Neuronal stem cell (in vitro differentiated cells): Measurements from ENCODE around the gene CPNE5.

Source experiments
- DNase-seq: peaks from one replicate; pipeline ENCODE4 v3.0.0-alpha.2; 2013; ENCODE audit warnings: low spot score
- H2AFZ ChIP-seq: one replicate; pipeline ENCODE4 v1.6.1; 2013; ENCODE audit warnings: mild to moderate bottlenecking, low read length, inconsistent platforms
- H2AK5ac ChIP-seq: 2 replicates; pipeline ENCODE4 v1.6.1; 2013; ENCODE audit warnings: low read depth, mild to moderate bottlenecking, inconsistent platforms, low read length, moderate library complexity, mixed read lengths
- H2BK120ac ChIP-seq: 2 replicates; pipeline ENCODE4 v1.6.1; 2013; ENCODE audit warnings: low read depth, mild to moderate bottlenecking, inconsistent platforms, low read length, moderate library complexity, mixed read lengths
- H2BK12ac ChIP-seq: one replicate; pipeline ENCODE4 v1.6.1; 2013; ENCODE audit warnings: low read length, inconsistent platforms
- H2BK15ac ChIP-seq: 2 replicates; pipeline ENCODE4 v1.6.1; 2013; ENCODE audit warnings: mild to moderate bottlenecking, low read length, inconsistent platforms, mixed read lengths
- H2BK5ac ChIP-seq: one replicate; pipeline ENCODE4 v1.6.1; 2013; ENCODE audit warnings: inconsistent platforms, mild to moderate bottlenecking, low read length, moderate library complexity
- H3K14ac ChIP-seq: one replicate; pipeline ENCODE4 v1.6.1; 2013; ENCODE audit warnings: low read length, inconsistent platforms
- H3K18ac ChIP-seq: 2 replicates; pipeline ENCODE4 v1.6.1; 2013; ENCODE audit warnings: low read length, inconsistent platforms
- H3K23ac ChIP-seq: 2 replicates; pipeline ENCODE4 v1.6.1; 2013; ENCODE audit warnings: low read depth, mild to moderate bottlenecking, mixed read lengths, low read length, inconsistent platforms; ENCODE audit not compliant: poor library complexity
- H3K27ac ChIP-seq: replicated peaks from 3 replicates; pipeline ENCODE4 v1.5.1; 2013; ENCODE audit warnings: low read length, inconsistent platforms
- H3K27me3 ChIP-seq, 3 experiments: 2 replicates each; pipeline ENCODE4 v1.6.1; 2013; ENCODE audit warnings: low read length in 3 of 3, mild to moderate bottlenecking in 2 of 3, inconsistent platforms in 1 of 3, low read depth in 1 of 3, mixed read lengths in 1 of 3, moderate library complexity in 1 of 3; ENCODE audit not compliant: control insufficient read depth in 3 of 3, insufficient read depth in 3 of 3
- H3K36me3 ChIP-seq, 2 donors: replicated peaks in 1 of 2; 2 replicates each; pipeline ENCODE4 v1.6.1; 2013; ENCODE audit warnings: low read length in 2 of 2; ENCODE audit not compliant: control insufficient read depth in 2 of 2, insufficient read depth in 2 of 2
- H3K4ac ChIP-seq: 2 replicates; pipeline ENCODE4 v1.6.1; 2013; ENCODE audit warnings: inconsistent platforms, mild to moderate bottlenecking, low read length, moderate library complexity
- H3K4me1 ChIP-seq, 2 donors: 1 replicate in 1 of 2; 2 replicates in 1 of 2; pipeline ENCODE4 v1.6.1; 2013; ENCODE audit warnings: low read length in 2 of 2, low read depth in 1 of 2; ENCODE audit not compliant: control insufficient read depth in 2 of 2, insufficient read depth in 1 of 2
- H3K4me2 ChIP-seq: one replicate; pipeline ENCODE4 v1.6.1; 2013; ENCODE audit warnings: mild to moderate bottlenecking, low read length, inconsistent platforms; ENCODE audit not compliant: insufficient read depth, poor library complexity, severe bottlenecking
- H3K4me3 ChIP-seq, 2 donors: 2 replicates each; pipeline ENCODE4 v1.5.1; 2013; ENCODE audit warnings: low read length in 2 of 2, mild to moderate bottlenecking in 2 of 2, inconsistent platforms in 1 of 2, moderate library complexity in 1 of 2
- H3K79me1 ChIP-seq: one replicate; pipeline ENCODE4 v1.6.1; 2013; ENCODE audit warnings: low read depth, mild to moderate bottlenecking, inconsistent platforms, low read length, moderate library complexity
- H3K9ac ChIP-seq: one replicate; pipeline ENCODE4 v1.6.1; 2013; ENCODE audit warnings: mild to moderate bottlenecking, low read depth, low read length, inconsistent platforms; ENCODE audit not compliant: poor library complexity
- H3K9me3 ChIP-seq, 2 donors: replicated peaks in 1 of 2; 2 replicates each; pipeline versions ENCODE3 to v1.6.1; 2013; ENCODE audit warnings: low read length in 2 of 2, mild to moderate bottlenecking in 2 of 2, inconsistent platforms in 1 of 2, low read depth in 1 of 2, mixed read lengths in 1 of 2, moderate library complexity in 1 of 2; ENCODE audit not compliant: control insufficient read depth in 2 of 2, insufficient read depth in 1 of 2
- H4K8ac ChIP-seq: one replicate; pipeline ENCODE4 v1.6.1; 2013; ENCODE audit warnings: low read depth, mild to moderate bottlenecking, inconsistent platforms, low read length, moderate library complexity
- H4K91ac ChIP-seq: one replicate; pipeline ENCODE4 v1.6.1; 2013; ENCODE audit warnings: low read length, low read depth, mild to moderate bottlenecking, inconsistent platforms; ENCODE audit not compliant: poor library complexity
- WGBS, 2 donors: extraction: QIAGEN DNeasy Blood & Tissue Kit; methylation state at CpG; one replicate each; pipeline ENCODE4 v1.1.7; 2013; ENCODE audit warnings: missing lambda C conversion rate in 2 of 2, mixed read lengths in 1 of 2; ENCODE audit not compliant: insufficient read length in 2 of 2, insufficient replicate concordance in 1 of 2; ENCODE audit errors: extremely low coverage in 2 of 2; 5-methylcytosine and 5-hydroxymethylcytosine counted together

CPNE5 gene

DNA sequence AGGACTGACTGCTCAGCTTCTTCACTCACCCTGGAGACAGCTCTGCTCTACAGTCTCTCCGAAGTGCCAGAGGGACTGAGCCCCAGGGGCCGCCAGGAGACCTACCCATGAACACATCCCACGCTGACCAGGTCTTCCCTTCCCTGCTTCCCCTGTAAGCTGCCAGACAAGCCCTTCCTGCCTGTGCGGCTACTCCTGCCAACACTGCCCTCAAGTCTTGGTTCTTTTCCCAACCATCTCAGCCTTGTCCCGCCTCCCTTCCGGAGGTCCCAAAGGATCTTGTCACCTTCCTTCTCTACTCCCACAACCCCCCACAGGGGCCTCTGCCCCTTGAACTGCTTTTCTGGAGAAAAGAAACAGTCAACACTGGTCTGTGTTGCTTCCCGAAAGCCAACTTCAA is 15.0 kb downstream of the CPNE5 start:
- Histone ChIP-seq H3K4me2 (no peak overlapping the region), H3K4me1 (peaks cover 31 to 51% of the 10 kb centered on the region in 2 donors), H2BK5ac (no peak overlapping the region), H3K27ac (no peak overlapping the region), H3K4me3 (no peak overlapping the region), H3K4ac (no peak overlapping the region), H3K23ac (no peak overlapping the region), H3K9ac (no peak overlapping the region), H2AK5ac (no peak overlapping the region), H3K79me1 (no peaks in the 10 kb centered on the region), H4K8ac (no peak overlapping the region), H3K18ac (peak overlapping the region; percentile 41), H3K14ac (no peak overlapping the region), H2AFZ (peak overlapping the region; percentile 23), H2BK15ac (no peak overlapping the region), H4K91ac (no peak overlapping the region), H3K36me3 (no peaks in the 10 kb centered on the region), H2BK120ac (no peak overlapping the region), H3K27me3 (no peaks in the 10 kb centered on the region), H3K9me3 (no peaks in the 10 kb centered on the region), H2BK12ac (no peak overlapping the region)
- no peak for DNase-seq
- WGBS, 2 donors = no CpG with 5 or more reads among the region's 7 CpGs

- Histone ChIP-seq H2BK15ac (no peak overlapping the region), H3K23ac (no peak overlapping the region), H3K4me3 (no peak overlapping the region), H3K9me3 (no peaks in the 10 kb centered on the region), H3K18ac (peak overlapping the region; percentile 44), H3K4me1 (peaks cover 31 to 50% of the 10 kb centered on the region in 2 donors), H2AK5ac (no peak overlapping the region), H2BK120ac (no peak overlapping the region), H2AFZ (peak overlapping the region; percentile 67), H3K4ac (no peak overlapping the region), H3K9ac (no peak overlapping the region), H4K91ac (no peak overlapping the region), H4K8ac (no peak overlapping the region), H3K36me3 (no peaks in the 10 kb centered on the region), H2BK12ac (no peak overlapping the region), H3K4me2 (no peak overlapping the region), H3K14ac (no peak overlapping the region), H2BK5ac (no peak overlapping the region), H3K79me1 (no peaks in the 10 kb centered on the region), H3K27me3 (no peaks in the 10 kb centered on the region), H3K27ac (no peak overlapping the region)
- no peak for DNase-seq
- no CpG with 5 or more reads among the region's 12 CpGs for WGBS, 2 donors
Measured at GRCh38 chr6:36823421-36824096, 15.7 kb downstream of the CPNE5 start.

GRCh38 chr6:36822506-36823269 is 16.6 kb downstream of the CPNE5 start:
- peaks cover 31 to 42% of the 10 kb centered on the region in 2 donors for H3K4me1 ChIP-seq
- H4K91ac ChIP-seq = peak overlapping the region; percentile 79
- H3K27me3 ChIP-seq = no peaks in the 10 kb centered on the region
- H2BK15ac ChIP-seq = peak overlapping the region; percentile 18
- no peak overlapping the region for H2BK12ac ChIP-seq
- H3K36me3 ChIP-seq = no peaks in the 10 kb centered on the region
- no peak overlapping the region for H3K4me2 ChIP-seq
- peak overlapping the region; percentile 73 for H3K18ac ChIP-seq
- DNase-seq = no peak
- H2BK120ac ChIP-seq = no peak overlapping the region
- peak overlapping the region; percentile 67 for H2AFZ ChIP-seq
- no peak overlapping the region for H3K23ac ChIP-seq
- no peak overlapping the region for H2BK5ac ChIP-seq
- no peaks in the 10 kb centered on the region for H3K9me3 ChIP-seq
- no peak overlapping the region for H3K9ac ChIP-seq
- no peak overlapping the region for H3K14ac ChIP-seq
- H4K8ac ChIP-seq = no peak overlapping the region
- no peaks in the 10 kb centered on the region for H3K79me1 ChIP-seq
- WGBS, 2 donors = no CpG with 5 or more reads among the region's 19 CpGs
- peak overlapping the region; percentile 65 for H2AK5ac ChIP-seq
- H3K4ac ChIP-seq = no peak overlapping the region
- H3K27ac ChIP-seq = peak overlapping the region; percentile 26
- no peak overlapping the region for H3K4me3 ChIP-seq

DNA sequence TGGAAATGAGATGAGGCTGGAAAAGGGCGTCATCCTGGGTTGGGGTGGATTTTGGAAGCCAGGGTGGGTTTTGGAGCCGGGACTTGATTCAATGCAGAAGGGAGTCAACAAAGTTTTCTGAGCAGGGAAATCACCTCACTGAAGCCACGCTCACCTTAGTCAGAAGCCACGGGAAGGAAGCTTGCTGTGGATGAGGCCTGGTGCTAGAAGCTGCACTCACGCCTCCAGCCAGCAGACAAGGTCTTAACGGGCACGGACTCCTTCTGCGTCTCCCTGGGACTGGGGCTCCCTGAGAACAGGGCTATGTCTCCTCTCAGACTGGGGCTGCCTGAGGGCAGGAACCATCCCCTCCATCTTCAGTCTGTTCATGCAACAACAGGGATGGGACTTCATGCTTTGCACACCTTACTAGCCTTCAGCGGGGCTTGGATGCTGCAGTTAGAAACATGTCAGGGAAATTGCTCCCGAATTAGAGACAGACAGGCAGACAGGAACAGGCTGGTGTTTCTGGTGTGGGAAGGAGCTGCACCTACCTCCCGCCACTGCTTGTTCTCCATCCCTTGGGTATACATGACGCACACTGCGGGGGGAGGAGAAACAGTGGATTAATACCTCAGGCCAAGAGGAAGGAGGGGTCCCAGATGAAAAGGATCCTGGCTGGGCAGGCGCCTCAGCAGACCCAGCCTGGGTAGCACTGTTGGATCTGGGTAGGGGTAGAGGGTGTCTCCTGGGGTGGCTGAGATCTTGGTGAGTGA is 17.5 kb downstream of the CPNE5 start:
- Histone ChIP-seq H3K27me3 (no peaks in the 10 kb centered on the region), H3K4ac (no peak overlapping the region), H4K8ac (no peak overlapping the region), H3K27ac (peak overlapping the region; percentile 11), H3K23ac (no peak overlapping the region), H3K79me1 (no peaks in the 10 kb centered on the region), H3K9me3 (no peaks in the 10 kb centered on the region), H2BK12ac (no peak overlapping the region), H2BK15ac (peak overlapping the region; percentile 18), H4K91ac (peak overlapping the region; percentile 79), H3K14ac (no peak overlapping the region), H3K36me3 (no peaks in the 10 kb centered on the region), H2AK5ac (peak overlapping the region; percentile 65), H3K4me1 (peaks cover 29 to 34% of the 10 kb centered on the region in 2 donors), H2BK5ac (no peak overlapping the region), H2AFZ (peak overlapping the region; percentile 38), H3K4me2 (no peak overlapping the region), H3K18ac (peak overlapping the region; percentile 84), H3K9ac (no peak overlapping the region), H3K4me3 (no peak overlapping the region), H2BK120ac (no peak overlapping the region)
- DNase-seq = no peak
- WGBS, 2 donors = no CpG with 5 or more reads among the region's 14 CpGs
